ENCODE measurements around the gene SHQ1.

Gene SHQ1

GRCh38 chr3:72847282-72847681, 963 bp downstream of the SHQ1 start:
- no peak for DNase-seq

DNA sequence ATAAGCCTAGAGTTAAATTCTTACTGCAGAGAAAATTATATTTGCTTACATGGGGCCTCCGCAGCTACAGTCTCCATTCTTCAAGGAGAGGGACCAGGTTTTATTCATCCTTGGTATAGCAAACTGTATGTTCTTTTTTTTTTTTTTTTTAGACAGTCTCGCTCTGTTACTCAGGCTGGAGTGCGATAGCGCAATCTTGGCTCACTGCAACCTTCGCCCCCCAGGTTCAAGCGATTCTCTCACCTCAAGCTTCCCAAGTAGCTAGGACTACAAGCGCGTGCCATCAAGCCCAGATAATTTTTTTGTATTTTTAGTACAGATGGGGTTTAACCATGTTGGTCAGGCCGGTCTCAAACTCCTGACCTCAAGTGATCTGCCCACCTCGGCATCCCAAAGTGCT, 2.1 kb downstream of the SHQ1 start:
- DNase-seq: no peak

- no peak for DNase-seq
Measured at GRCh38 chr3:72844436-72844993, 3.7 kb downstream of the SHQ1 start.

GRCh38 chr3:72839057-72839456, 9.2 kb downstream of the SHQ1 start:
- no peak for DNase-seq

DNA sequence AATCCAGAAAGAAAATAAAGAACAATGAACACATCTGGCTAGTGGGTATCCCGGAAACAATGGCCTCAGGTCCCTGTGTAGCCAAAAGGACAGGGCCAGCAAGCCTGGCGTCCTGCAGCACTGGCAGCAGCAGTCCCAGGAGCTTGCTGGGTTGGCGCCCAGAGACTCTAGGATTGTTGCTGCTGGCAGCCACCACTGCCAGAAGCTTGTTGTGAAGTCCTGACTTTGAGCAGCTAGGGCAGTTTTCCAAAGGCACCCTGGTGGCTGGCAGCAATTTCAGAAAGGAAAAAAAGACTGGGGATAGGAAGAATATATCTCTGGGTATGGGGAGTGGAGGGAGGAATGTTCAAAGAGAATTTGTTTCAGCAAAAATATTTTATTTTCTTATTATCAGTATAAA, 11.3 kb downstream of the SHQ1 start:
- no peak for DNase-seq

DNA sequence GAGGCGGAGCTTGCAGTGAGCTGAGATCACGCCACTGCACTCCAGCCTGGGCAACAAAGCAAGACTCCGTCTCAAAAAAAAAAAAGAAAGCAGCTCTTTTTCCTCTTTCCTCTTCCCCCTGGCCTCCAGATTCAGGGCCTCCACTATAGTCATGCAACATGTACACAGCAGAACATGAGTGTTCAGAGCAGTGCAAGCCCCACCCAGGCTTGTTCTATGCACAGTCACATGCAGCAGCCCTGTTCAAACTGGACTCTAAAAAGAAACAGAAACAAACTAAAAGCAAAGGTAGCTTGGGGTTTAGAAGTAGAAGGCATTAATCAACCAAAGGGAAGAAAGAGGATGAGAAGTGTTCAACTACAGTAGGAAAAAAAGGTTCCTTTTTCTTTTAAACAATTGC, 11.8 kb downstream of the SHQ1 start:
- DNase-seq: no peak

DNA sequence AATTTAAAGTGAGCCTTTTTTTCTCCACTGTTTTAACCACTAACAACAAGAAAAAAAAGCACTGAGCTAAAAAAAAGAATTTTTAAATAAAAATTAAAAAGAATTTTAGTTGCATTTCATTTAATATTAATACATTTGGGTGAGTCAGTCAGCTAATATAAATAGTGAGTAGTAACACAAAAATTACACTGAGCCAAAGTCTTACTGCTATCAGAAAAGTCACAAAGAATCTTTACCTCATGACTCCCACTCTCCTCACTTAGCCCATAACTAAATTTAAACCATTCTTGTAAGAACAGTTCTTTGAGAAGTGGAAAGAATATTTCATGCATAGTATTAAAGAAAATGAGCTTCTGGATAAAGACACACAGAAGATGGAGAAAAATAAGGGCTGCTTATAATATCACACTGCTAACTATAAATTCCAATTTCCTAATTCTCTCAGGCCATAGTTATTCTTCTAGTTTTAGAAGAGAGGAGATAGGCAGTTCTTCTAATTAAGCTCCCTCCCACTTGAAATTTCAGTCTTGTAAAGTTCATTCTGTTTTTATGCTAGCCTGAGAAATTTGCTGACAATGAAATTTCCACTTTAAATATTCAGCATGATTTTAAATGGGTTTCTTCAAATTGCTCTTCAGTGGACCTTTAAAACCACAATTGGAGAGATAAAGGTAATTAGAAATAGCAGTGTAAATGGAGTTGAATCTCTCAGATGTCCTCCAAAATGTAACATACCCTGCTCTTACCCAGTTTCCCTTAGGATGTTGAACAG, 17.6 kb downstream of the SHQ1 start:
- no peak for DNase-seq

DNA sequence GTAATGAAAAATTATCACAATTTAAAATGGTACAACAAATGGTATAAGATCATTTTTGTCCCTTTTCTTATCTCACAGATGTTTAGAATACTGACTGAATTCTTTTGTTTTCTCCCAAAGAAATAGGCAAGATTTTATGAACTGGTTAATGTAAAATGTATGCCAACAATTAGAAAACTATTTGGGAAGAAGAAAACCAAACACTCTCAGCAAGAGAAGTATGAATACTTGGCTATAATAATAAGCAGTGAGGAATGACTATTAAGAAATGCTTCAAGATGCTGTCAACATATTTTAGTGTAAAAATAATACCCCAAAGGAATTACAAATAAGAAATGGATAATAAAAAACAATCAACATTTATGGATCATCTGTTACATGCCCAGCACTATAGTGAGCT, 18.5 kb downstream of the SHQ1 start:
- DNase-seq: no peak

- no peak for DNase-seq
Measured at GRCh38 chr3:72821161-72821781, 27.0 kb downstream of the SHQ1 start.

DNA sequence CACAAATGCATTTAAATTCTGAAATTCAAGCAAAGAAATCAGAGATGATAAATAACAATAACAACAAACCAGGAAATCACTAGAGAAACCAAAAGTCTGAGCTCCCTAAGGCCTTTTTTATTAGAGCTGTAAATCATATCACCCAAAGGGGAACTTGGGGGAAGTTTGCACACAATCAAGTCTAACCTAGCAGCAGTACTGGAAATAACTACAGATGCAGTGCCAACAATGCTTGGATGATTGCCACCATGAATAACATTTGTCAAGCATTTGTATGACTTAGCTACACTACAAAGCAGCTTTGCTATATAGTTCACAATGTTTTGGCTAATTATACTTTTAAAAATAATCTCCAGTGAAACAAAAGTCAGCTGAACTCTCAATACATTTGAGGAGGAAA, 27.8 kb downstream of the SHQ1 start:
- DNase-seq: no peak

GRCh38 chr3:72818905-72819304, 29.3 kb downstream of the SHQ1 start:
- DNase-seq: no peak

GRCh38 chr3:72818092-72818773, 30.0 kb downstream of the SHQ1 start:
- DNase-seq: no peak

DNA sequence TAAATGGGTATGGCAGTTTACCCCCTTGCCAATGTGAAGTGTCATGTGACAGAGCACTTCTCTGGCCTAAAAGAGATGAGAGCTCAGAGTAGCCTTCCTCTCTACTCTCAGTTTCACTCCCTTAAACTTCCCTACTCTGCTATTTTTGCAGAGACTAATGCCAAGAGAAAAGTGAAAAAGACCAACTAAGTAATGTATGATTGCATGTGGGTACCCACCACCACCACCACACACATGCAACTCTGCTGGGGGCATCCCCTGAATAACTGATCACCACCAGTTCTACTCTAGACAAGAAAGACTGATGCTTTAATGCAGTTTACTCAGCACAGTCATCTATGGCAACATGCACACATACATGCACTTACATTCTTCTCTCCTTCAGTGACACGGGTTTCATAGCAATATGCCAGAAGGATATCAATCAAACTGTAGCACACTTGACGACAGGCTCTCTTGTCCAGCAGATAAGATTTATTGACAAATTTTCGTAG, 31.3 kb downstream of the SHQ1 start:
- no peak for DNase-seq

DNA sequence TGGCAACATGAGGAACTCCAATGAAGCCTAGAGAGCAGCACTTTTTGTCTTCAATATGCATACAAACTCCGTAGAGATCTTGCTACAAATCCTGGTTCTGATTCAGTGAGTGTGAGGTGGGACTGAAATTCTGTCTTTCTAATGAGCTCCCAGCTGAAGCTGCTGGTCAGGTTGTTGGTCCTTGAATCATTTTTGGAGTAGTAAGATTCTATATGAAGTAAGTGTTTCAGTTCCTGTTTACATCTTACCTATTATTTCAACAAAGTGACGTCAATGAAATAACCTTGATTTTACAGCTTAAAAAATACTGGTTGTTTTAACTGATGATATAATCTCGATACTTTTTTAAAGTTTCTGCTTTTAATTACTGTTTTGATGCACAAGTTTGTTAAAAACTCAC, 33.9 kb downstream of the SHQ1 start:
- DNase-seq: no peak

- no peak for DNase-seq
Measured at GRCh38 chr3:72812201-72812600, 36.0 kb downstream of the SHQ1 start.

DNA sequence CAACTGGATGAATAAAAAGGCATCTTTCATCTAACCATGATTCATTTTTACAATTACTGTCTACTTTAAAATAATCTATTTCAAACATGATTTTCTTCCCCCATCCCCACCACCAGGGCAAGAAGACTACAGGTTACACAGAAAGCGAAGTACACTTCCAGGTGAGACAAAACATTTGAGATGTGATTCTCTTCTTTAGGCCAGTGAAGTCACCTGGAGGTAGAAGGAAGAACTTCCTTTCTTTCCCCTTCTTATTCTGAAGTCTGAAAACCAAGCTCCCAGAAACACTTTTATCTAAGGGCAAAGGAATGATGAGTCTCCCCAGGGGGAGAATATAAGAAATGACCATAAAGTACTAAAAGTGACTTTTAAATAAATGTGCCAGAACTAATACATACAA, 36.7 kb downstream of the SHQ1 start:
- DNase-seq: no peak

DNA sequence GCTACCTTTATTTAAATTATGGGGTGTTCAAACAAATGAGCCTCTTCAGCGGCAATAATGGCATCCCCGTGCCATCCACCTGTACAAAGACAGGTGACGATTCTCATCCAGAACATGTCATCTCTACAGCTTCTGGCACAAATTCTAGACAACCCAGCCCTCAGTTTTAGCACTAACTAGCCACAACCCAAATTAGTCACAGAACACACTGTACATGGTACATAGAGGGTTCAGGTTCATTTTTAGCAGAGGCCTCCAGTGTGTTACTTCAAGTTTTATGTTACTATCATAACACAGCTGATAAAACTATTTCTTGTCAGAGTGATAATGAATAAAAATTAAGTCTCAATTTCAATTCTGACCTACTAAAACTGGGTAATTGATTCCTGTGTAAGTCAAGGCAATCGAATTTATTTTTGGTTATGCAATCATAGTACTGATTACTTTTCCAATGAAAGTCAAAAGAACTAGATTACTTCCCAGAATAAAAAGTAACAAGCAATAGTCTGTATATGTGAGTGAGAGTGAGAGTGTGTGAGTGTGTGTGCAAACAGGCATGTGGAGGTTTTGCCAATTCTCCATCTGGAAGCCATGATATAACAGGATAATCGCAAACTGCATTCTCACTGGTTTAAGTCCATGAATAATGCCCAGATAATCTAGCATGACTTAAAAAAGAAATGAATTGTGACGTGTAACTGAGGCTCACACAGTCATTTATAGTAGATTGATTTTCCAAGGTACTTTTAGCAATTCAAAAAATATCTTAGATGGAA, 37.4 kb downstream of the SHQ1 start:
- DNase-seq: no peak

GRCh38 chr3:72810063-72810462, 38.2 kb downstream of the SHQ1 start:
- no peak for DNase-seq

GRCh38 chr3:72804361-72804760, 43.9 kb downstream of the SHQ1 start:
- no peak for DNase-seq

GRCh38 chr3:72803573-72803972, 44.7 kb downstream of the SHQ1 start:
- DNase-seq: no peak

- no peak for DNase-seq
Measured at GRCh38 chr3:72802001-72802400, 46.2 kb downstream of the SHQ1 start.

- no peak for DNase-seq
Measured at GRCh38 chr3:72800869-72801268, 47.4 kb downstream of the SHQ1 start.

Data from 8988T (cell line).